ENCODE data around the gene SMC5.
"Not testable (repeated sequence)": the region's sequence is repeated elsewhere in the genome, so short reads cannot be mapped to it uniquely, and the experiment has no call there.

The SMC5 gene

DNA sequence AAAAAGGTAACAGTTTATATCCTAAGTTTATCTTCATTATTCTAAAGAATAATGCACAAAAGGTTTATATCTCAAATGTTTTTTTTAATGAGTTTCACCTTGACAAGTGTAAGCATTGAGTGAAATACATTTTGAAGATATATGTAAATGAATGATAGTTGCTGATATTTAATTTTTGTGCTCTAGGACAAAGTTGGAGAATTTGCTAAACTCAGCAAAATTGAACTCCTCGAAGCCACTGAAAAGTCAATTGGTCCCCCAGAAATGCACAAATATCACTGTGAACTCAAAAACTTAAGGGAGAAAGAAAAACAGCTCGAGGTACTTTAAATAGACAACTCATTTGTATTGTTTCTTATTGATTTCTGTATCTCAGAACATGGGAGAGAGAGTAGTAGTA lies 19.5 kb downstream of the SMC5 start:
- DNase-seq = no peak

DNA sequence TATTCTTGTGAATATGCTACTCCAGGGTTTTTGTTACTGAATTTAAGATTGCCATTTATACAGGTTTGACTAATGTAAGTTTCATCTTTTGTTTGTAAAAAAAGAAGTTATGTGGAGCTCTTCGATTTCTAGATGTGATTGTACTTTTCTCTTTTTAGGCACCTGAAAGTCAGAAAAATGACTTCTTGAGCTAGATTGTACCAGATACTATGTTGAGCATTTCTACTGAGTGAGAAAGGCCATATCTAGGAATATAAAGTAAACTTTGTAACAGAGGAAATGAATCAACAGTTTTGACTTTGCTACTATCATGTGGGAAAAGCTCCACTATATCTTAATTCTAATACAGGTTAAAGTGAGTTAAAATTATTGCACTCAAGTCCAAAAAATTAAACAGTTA lies 25.1 kb downstream of the SMC5 start:
- DNase-seq = no peak

GRCh38 chr9:70285246-70285645 lies 26.5 kb downstream of the SMC5 start:
- DNase-seq = no peak

- DNase-seq = no peak
These were observed 27.3 kb downstream of the SMC5 start for GRCh38 chr9:70285981-70286598.

GRCh38 chr9:70290626-70291025 lies 31.8 kb downstream of the SMC5 start:
- no peak for DNase-seq

- DNase-seq = no peak
These were observed 32.7 kb downstream of the SMC5 start for GRCh38 chr9:70291446-70291845.

DNA sequence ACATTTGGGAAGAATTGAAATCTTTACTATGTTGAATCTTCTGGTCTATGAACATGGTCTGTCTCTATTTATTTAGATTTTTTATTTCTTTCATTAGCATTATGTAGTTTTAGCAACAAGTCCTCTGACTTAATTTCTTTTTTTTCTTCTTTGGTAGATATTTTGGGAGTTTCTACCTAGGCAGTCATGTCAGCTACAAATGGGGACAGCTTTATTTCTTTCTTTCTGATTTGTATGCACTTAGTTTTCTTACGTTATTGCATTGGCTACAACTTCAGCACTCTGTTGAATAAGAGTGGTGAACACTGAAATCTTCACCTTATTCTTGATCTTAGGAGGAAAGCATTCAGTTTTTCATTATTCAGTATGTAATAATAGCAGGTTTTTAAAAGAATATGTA lies 33.5 kb downstream of the SMC5 start:
- no peak for DNase-seq

DNA sequence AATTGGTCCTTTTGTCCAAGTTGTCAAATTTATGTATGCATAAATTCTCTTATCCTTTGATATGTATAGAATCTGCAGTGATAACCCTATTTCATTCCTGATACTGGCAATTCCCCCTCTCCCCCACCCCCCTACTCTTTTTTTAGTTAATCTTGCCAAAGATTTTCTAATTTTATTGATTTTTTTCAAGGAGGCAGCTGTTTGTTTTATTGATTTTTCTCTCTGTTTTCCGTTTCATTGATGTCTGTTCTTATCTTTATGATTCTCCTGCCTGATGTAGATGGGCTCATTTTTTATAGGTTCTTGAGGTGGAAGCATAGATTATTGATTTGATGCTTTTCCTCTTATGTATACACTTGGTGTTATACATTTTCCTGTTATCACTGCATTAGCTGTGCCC lies 34.4 kb downstream of the SMC5 start:
- no peak for DNase-seq

- no peak for DNase-seq
These were observed 38.4 kb downstream of the SMC5 start for GRCh38 chr9:70297141-70297540.

DNA sequence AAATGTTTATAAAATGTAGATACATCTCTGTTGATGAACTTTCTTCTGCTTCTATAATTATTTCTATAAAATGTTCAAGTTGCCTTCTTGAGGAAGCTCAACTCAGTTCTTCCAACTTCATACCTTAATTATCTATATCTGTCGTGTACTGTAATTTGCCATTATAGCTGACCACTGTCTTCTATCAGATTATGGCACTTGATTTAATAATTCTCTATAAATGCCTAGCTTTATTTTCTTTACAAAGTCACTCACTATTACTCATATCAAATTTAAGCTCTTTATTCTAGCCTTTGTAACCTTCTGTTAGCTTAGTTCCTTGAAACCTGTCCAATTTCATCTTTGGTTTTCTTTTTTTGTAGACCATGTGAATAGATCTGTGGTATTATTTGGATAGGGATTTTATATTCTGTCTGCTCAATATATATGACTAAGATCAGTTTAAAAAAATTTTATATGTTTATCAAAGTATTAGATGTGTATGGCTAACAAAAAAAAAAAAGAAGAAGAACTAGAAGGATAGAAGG lies 39.5 kb downstream of the SMC5 start:
- DNase-seq = no peak

DNA sequence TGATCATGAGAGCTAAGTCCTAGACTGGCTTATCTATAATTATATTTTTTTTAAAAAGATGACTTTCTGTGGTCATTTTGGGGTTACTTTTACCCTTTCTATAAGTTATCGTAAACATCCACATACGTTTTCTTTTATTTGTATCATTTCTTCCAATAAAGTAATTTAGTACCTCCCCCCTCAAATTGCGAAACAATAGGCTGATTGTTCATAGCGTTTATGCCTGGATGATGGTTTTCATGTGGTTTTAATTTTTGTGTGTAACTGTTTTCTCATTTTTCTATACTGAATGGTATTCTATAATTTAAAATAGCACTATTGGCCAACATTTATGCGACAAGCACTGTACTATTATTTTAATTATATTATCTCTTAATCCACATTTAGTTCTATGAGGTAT lies 44.5 kb downstream of the SMC5 start:
- no peak for DNase-seq

GRCh38 chr9:70304810-70305209 lies 46.0 kb downstream of the SMC5 start:
- DNase-seq = no peak

GRCh38 chr9:70315389-70315788 lies 56.6 kb downstream of the SMC5 start:
- no peak for DNase-seq

GRCh38 chr9:70318002-70318401 lies 59.2 kb downstream of the SMC5 start:
- DNase-seq = no peak

- no peak for DNase-seq
These were observed 63.3 kb downstream of the SMC5 start for GRCh38 chr9:70322096-70322495.

GRCh38 chr9:70324963-70325362 lies 66.2 kb downstream of the SMC5 start:
- DNase-seq = peak; percentile 55 to 87 (median 69)

DNA sequence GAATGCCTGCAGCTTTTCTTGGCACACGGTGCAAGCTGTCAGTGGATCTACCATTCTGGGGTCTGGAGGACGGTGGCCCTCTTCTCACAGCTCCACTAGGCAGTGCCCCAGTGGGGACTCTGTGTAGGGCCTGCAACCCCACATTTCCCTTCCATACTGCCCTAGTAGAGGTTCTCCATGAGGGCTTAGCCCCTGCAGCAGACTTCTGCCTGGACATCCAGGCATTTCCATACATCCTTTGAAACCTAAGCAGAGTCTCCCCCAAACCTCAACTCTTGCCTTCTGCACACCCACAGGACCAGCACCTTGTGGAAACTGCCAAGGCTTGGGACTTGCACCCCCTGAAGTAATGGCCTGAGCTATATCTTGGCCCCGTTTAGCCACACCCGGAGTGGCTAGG lies 69.8 kb downstream of the SMC5 start:
- not testable (repeated sequence) for DNase-seq

DNA sequence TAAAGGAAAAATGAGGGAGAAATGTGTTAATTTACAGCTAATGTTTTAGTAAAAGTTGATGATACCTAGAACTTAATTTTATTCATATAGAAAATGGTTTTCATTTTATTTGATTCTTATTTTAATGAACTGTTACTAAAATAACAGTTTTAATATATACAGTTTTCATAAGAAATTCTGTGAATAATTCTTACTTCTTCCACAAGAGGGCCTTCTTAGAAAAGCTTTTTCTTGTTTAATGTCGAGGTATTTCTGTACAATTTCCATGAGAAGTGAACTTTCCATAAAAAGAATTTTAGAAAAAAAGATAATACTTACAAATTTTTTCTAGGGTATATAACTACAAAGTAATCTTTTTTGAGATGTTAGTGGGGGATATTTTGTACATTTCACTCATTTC lies 81.8 kb downstream of the SMC5 start:
- DNase-seq = peak in 2 of 4 experiments; percentile 60 to 75

DNA sequence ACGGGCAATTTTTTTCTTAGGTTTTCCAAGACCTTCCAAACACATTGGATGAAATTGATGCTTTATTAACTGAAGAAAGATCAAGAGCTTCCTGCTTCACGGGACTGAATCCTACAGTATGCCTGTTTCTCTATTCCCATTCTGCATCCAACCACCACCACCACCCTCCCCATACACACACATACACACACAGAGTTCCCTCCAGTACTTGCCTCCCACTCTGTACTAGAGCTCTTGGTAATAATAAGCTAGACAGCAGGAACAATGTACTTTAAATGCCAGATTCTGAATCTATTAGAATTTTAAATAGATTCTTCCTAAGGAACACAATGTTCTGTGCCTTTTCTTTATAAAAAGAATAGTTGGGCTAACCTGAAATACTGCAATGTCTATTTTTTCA lies 88.3 kb downstream of the SMC5 start:
- no peak for DNase-seq

- peak in 1 of 4 experiments; percentile 9 for DNase-seq
These were observed 93.6 kb downstream of the SMC5 start for GRCh38 chr9:70352356-70352755.

DNA sequence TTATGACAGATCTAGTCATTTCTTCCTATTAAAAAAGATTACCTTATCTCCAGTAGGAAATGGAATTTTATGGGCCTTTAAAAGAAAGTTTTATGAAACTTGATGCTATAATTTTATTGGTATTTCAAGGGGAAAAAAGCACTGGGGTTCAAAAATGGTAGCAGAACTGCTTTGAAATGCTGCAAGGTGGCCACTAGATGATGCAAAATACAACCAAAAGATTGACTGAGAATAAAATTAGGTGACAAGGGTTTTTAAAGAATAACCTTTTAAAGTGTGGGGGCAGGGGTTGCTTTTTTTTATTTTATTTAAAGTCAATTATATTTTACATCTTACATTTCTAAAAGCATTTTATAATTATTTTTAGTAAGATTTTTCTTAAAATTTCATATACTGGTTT lies 94.0 kb downstream of the SMC5 start:
- DNase-seq = peak in 3 of 4 experiments; percentile 10 to 40 (median 25)

- DNase-seq = no peak
These were observed 97.0 kb downstream of the SMC5 start for GRCh38 chr9:70355801-70356200.

DNA sequence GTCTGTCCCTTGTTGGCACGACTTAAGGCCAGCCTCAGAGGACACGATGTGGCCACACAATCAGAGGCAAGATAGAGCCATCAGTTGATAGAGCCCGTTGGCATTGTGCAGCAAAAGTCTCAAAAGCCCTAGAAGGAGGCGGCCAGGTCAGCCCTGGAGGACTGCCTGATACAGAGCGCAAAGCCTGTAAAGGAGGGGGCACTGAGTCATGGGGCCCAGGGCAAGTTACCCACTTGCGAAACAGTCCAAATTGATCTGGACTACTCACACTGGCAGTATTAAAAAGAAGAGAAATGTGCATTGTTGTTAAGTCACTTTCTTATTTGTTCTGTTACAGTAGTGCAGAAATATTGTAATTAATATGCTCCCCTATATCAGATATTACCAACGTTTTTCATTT lies 104.2 kb downstream of the SMC5 start:
- DNase-seq = no peak

DNA sequence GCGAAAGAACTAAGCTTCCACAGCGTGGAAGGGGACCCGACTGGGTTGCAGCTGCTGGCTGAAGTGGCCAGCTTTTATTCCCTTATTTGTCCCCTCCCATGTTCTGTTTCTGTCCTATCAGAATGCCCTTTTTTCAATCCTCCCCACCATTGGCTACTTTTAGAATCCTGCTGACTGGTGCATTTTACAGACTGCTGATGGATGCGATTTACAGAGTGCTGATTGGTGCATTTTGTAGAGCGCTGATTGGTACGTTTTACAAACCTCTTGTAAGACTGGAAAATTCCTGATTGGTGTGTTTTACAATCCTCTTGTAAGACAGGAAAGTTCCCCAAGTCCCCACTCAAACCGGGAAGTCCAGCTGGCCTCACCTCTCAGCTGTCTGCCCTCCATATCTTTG lies 105.0 kb downstream of the SMC5 start:
- DNase-seq = no peak

DNA sequence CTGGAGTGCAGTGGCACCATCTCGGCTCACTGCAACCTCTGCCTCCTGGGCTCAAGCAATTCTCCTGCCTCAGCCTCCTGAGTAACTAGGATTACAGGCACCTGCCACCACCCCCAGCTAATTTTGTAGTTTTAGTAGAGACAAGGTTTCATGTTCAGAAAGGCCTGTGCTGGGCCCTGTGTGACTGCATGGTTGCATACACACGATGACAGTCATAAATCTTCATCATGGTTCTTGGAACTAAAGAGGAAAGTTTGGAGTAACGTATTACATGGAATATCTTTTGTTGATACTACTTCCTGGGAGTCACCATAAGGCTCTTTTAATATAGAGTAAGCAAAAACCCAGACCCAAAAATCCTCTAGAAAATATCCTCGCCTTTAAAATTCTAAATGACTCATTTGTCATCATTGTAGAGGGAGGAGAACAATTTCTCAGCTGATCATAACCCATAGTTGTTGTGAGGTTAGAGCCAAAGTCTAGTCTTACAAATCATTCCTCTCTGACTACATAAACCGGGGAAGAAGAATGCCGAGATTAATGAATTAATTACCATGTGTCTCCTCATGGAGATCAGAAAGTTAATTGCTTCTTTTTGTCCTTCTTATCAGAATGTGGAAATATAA lies 108.6 kb downstream of the SMC5 start:
- no peak for DNase-seq
